GM18858 (cell line): ENCODE measurements around the gene NHLH1.
"Not testable (repeated sequence)": the region's sequence is repeated elsewhere in the genome, so short reads cannot be mapped to it uniquely, and the experiment has no call there.

Experiments used
- ATAC-seq: cut with Tn5 transposase; IDR thresholded peaks from one replicate; pipeline ENCODE4 v1.9.1; 2021; ENCODE audit not compliant: unreplicated experiment

Gene NHLH1

DNA sequence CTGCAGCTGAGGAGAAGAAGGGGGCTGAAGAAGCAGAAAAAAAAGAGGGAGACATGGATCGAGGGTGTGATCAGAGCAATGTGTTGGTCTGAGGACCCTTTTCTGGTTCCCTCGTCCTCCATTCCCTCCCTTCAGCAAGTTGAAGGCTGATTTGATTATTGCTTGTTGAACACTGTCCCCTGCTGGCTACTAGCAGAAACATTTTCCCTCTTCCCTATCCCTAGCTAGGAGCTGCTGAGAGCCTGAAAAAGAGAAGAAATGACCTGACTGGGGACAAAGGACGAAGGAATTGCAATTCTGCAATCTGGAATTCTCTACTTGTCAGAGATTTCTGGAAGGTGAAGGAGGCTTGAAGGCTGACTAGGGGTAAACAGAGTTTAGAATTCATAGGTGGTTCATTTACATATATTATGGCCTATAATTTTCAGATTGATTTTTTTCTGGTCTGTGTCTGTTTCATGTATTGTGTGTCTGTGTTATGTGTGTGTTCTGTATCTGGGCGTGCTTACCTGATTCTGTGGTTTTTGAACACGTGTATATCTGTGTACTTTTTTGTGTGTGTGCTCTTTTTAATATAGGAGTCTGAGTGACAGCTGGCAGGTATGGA is 9.8 kb downstream of the NHLH1 start:
- no peak for ATAC-seq

DNA sequence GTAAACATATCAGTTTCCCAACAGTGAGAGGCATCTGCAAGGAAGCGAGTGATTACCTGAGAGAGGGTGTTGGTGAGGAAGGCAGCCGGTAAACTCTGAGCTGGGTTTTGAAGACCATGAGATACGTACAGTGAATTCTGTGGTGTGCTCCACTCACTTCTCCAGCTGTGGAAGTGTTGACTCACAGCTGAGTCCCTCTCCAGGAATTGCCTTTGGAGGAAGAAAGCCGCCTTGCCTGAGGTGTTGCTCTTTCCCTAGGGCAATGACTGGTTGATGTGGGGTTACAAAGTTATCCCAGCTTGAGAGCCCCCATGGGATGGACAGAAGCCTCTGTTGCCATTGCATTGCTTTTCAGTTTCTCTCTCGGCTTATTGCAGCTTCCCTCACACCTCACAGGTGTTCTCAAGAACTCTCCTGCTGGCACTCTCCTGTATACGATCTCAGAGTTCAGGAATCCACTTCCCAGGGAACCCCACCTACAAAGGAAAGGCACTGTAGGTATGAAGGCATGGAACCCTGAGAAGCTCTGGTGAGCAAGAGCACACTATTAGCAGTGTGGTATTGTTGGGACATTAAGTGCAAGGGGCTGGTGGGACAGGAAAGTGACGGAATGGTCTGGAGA is 10.8 kb downstream of the NHLH1 start:
- no peak for ATAC-seq

DNA sequence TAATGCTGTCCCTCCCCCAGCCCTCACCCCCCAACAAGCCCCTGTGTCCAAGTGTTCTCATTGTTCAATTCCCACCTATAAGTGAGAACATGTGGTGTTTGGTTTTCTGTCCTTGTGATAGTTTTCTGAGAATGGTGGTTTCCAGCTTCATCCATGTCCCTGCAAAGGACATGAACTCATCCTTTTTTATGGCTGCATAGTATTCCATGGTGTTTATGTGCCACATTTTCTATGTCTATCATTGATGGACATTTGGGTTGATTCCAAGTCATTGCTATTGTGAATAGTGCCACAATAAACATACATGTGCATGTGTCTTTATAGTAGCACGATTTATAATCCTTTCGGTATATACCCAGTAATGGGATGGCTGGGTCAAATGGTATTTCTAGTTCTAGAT is 17.9 kb downstream of the NHLH1 start:
- ATAC-seq, result not testable (repeated sequence)

DNA sequence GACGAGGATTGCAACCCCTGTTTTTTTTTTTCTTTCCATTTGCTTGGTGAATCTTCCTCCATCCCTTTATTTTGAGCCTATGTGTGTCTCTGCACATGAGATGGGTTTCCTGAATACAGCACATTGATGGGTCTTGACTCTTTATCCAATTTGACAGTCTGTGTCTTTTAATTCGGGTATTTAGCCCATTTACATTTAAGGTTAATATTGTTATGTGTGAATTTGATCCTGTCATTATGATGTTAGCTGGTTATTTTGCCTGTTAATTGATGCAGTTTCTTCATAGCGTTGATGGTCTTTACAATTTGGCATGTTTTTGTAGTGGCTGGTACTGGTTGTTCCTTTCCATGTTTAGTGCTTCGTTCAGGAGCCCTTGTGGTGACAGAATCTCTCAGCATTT is 21.5 kb downstream of the NHLH1 start:
- not testable (repeated sequence) for ATAC-seq

DNA sequence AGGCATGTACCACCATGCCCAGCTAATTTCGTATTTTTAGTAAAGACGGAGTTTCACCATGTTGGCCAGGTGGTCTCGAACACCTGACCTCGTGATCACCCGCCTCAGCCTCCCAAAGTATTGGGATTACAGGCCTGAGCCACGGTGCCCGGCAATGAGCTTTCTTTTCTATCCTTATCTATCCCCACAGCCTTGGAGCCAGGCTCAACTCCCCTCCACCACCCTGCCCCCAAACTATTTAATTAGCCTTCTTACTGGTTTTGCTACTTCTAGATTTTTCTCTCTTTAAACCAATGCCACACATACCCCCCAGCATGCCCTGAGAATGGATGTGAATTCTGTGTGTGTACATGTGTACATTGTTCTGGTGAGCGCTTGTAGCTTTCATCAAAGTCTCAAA is 27.8 kb downstream of the NHLH1 start:
- ATAC-seq, result no peak

DNA sequence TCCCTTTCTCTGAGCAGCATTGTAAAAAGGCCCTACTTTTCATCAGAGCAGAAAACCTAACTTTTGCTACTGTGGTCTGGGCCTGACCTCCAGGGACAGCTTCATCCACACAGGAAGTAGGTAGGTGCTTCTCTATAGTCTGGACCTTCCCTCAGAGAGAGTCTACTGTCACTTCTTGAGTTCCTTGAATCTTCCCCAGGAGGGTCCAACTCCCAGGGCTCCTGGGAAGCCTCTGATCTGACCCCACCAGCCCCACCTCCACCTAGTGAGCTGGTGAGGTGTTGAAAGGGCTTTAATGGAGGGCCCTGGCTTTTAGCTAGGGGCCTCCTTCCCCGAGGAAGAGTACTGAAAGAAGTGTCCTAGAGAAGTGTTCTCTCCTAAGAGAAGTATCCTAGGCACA is 30.8 kb downstream of the NHLH1 start:
- ATAC-seq, result no peak

DNA sequence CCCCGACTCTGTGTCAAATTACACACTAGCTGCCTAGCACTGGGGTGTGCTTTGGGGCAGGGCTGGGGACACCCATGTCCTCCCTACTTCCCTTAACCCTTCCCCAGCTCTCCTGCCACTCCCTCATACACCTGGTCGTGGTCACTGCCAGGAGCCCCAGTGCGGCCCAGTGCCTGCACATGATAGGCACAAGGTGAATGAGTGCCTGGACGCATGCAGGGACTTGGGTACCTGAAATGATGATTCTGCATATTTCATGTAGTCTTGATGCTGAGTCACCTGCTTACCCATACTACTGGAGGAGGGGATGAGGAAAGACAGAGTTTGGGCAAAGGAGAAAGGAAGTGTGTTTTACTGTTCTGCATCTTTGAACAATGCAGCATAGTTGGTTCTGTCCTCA is 32.0 kb downstream of the NHLH1 start:
- no peak for ATAC-seq

DNA sequence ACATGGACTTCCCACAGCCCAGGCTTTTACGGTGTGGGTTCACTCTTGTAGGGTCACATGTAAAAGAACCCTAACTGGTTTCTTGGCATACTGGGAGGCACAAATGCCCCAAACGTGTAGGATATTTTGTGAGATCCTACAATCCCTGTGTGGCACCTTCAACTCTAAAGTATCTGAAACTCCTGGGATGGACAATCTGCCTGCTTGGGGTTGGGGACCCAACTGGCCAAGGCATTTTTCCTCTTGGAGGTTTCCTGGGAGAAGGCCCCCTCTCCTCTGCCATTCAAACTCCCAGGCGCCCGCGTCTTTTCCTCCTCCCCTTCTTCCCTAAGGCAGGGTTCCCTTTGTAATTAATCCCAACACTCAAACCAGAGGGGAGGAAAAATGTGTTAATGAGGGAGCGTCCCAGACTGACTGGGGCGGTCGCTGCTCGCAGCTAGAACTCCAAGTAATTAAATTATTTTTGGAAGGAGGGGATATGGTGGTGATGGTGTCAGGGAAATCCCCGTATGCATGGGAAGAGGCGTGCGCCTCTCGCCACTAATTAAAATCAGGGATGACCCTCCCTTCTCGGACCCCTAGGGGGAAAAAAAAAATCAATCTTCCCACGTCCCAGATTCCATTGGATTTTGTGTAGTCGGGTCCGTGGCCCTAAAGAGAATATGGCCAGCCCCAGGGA is 32.8 kb downstream of the NHLH1 start:
- no peak for ATAC-seq

DNA sequence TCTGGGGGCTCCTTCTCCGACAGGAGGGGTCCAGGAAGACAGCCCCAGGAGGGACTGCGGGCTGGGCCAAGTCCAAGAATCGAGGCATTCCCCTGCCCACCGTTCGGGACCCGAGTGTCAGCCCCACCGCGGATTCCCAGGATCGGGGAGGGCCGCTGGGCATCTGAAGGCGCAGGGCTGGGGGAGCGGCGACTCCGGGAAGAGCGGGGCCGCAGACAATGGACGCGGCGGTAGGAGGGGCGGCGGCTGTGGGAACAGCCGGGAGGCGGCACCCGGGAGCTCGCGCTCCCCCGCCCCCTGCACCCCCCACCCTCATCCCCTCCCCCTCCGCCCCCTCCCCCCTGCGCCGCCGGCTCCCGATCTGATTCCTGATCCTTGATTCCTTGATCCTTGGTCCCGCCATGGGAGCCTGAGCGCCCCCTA is 33.4 kb downstream of the NHLH1 start, which contains the start of gene VANGL2:
Gene VANGL2 (plus strand): TSS at position 342 of the 423 bp plus-strand sequence. CDS start 15,274 bp downstream, outside the sequence.
- ATAC-seq, result no peak

DNA sequence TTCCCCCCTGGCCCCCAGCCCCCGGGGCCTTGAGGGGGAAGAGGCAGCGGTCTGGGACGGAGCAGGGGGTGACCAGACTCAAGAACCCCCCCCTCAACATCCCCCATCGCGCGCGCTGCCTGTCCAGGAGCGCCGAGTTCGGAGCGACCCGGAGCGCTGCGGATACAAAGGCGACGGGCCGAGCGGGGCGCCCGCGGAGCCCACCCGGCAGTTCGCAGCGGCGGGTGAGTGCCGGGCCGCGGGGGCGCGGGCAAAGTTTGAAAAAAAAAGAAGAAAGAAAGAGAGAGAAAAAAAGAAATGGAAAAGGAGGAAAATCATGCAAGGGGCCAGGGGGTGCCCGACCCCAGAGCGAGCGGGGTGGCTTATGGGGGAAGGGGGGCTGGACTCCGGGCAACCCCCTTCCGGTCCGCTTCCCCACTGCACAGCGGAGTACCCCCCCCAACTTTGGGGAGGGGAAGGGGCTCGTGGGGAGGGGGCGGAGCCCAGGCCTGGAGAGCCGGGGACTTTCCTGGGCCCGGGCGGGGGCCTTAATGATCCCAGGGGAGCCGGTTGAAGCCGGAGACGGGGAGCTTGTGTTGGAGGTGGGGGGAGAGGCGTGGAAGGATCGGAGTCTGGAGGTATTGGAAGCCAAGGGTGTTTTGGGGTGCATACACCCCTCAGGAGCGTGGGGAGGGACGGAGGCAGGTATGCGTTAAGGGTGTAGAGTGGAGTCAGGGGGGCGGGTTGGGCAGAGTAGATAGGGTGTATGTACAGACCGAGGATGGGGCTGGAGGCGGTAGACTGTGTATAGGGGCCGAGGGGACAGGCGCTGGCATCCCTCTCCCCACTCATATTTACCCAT is 34.0 kb downstream of the NHLH1 start:
- no peak for ATAC-seq

DNA sequence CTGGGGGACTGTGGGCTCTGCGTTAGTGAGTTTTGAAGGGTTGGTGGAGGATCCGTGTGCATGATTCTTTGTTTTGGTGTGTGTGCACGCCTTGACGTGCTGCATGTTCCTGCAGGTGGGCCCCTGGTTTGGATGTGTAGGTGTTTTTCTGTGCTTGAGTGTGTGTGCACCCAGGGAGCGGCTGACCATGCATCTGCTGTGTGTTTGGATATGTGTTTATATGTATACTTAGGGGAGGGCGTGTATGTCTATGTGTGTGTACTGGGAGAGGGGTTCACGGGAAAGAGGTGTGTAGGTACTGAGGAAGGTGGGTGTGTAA is 34.6 kb downstream of the NHLH1 start:
- no peak for ATAC-seq

DNA sequence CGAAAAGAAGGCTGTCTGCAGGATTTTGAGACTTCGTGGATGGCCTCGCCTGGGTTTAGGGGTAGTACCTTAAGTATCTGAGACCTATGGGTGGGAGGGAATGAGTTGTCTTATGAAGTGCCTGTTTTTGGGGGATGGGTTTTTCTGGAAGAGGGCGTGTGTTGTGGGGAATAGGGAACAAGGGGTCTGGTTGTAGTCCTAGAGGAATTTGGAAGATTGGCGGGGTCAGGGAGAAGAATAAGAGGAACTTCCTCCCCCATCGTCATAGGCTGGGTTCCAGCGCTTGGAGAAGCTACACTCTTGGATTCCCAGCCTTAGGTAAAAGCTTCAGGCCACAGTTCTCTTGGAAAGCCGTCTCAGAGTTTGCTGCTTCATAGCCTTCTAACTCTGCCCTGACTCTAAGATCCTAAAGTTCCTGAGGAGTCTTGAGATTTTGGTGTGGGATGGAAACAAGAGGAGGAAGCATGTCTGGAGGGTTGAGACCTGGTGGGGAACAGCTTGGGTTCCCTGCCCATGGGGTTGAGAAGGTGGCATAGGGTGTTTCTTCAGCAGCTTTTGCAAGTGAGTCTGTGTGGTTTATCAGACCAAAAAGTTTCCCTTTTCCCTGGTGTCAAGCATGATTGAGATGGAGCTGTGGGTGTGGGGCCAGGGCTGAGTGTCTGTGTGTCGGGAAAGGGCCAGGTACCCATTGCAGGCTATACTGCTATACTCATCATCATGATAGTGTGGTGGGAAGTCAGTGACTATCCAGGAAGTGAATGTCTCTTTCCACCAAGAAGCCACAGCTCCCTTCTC is 35.3 kb downstream of the NHLH1 start:
- ATAC-seq, result no peak

DNA sequence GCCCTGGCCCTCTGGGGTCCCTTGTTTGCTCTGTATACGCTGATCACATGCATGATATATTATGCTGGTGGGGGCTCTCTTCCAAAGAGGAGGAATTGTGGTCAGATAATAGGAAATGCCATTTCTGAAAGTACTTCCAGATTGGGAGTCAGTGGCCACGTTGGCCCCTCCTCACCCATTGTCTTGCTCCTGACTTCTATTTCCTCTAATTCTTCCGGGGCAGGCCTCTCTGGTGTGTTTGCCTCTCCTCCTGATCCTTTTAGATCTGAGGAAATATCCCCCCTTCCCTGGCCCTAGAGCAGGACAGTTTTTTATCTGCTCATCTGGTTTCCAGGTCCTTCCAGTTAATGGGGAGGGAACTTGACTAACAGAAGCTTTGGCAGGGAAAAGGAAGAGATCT is 36.4 kb downstream of the NHLH1 start:
- ATAC-seq, result no peak

DNA sequence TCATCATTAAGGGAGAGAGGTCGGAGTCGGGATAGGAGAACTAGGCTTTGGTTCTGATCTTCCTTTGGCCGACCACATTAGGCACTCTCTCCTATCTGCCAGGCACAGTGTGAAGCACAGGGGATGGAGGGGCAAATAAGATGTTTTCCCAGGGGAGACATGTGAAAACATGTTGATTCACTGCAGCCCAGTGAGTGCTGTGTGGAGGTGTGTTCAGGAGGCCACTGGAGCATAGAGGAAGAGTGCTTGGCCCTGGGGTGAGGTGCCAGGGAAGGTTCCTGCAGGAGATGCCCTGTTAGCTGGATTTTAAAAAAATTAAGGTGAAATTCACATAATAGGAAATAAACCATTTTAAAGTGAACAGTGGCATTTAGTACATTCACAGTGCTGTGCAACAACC is 37.2 kb downstream of the NHLH1 start:
- ATAC-seq, result no peak

DNA sequence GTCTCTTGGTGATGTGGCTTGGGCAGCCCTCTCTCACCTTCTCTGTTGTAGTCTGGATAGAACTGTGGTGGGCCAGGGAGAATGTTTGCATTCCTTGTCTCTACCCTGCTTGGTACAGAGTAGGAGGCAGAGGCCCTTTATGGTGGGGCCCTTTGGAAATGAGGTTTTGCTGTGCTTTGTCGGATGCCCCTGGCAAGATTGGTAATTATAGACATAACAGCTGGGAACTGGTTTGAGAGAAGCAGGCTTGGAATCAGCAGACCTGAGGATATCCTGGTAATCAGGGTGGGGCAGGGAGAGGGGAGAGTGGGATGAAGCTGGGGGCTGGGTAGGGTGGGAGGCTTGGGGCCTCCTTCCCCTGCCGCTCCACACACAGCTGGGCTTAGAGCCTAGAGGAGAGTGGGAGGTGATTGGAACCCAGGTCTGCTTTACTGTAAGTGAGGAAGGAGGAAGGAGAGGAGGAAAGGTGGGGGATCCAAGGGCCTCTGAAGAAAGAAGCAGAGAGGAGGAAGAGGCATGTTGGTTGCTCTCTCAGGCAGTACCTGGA is 38.5 kb downstream of the NHLH1 start:
- no peak for ATAC-seq

DNA sequence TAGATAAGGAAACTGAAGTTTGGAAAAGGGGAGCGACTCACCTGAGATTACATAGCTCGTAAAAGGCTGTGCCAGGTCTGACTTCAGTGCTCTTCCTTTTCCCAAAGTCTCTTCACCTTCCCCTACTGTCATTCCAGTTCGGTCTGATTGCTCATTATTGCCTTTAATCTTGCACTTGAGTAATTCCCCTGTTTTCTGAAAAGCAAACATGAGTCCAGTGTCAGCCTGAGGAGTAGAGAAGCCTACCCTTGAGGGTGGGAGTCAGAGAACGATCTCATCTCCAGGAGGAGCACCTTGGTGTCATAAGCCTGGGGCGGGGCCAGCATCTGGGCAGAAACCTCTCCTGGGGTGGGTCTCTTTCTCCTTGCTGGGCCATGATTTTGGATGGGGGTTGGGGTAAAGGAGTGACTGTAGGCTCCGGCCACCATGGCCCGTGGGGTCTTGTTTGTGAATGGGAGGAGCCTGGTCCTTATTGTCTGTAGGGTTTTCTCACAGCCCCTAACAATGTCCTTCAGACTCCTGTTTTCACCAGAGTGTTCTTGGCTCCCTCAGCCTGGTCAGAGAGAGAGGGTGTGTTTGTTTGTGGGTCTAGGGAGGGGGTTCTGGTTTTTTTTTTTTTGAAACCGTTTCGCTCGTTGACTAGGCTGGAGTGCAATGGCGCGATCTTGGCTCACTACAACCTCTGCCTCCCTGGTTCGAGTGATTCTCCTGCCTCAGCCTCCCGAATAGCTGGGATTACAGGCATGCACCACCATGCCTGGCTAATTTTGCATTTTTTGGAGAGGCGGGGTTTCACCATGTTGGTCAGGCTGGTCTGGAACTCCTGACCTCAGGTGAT is 39.5 kb downstream of the NHLH1 start:
- no peak for ATAC-seq

DNA sequence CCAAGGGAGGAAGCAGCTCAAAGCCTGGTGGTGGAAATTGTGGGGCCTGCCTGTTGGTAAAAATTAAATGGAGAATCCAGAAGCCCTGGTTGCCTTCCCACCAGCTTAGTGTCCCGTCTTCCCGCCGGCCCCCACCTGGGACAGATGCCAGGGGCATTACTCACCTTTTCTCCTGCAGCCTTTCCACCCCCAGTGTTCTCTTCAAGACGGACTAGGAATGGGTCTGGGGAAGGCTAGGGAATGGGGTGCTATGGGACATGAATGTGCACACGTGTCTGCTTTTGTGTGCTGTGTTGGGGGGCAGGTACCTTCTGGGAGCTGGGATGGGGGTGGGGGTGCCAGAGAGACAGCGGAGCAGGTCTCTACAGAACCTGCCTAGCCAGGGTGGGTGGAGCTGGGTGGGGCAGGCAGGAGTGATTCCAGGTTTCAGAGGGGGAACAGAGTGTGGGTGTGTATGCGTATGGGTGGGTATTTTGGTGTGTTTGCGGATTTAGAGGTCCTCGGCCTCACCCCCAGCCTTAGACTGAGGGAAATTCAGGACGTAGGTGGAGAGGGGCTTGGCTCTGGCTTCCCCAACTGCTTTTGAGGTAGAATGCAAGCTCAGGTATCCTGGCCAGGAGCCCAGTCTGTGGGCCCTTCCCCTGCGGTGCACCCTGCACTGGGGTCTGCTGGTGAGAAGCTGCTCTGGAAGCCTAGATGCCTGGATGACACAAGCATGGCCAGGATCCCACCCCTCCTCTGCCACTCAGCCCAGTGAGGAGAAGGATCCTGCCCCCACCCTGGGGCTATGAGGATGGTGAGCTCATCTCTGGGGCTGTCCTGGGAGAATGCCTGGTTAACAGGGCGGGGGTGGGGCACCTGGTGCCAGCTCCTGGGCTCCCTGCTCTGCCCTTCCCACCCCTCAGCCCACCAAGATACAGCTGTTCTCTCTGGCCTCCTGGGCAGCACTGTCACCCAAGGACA is 41.2 kb downstream of the NHLH1 start:
- no peak for ATAC-seq

DNA sequence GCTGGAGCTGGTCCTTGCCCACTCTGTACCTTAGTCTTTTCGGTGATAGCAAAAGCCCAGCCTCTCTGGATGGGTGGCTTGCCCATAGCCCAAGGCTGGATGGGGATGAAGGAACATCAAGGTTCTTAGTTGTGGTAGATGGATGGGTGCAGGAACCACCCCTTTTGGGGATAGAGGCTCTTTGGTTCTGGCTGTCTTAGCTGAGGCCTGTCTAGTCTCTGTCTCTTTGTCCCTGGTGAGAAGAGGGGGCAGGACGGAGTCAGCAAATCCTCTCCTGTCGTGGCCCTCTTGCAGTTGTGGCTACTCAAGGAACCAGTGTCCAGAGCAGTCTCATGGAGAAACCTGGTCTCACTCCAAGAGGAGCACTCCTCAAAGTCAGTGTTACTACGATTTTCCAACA is 42.0 kb downstream of the NHLH1 start:
- no peak for ATAC-seq

DNA sequence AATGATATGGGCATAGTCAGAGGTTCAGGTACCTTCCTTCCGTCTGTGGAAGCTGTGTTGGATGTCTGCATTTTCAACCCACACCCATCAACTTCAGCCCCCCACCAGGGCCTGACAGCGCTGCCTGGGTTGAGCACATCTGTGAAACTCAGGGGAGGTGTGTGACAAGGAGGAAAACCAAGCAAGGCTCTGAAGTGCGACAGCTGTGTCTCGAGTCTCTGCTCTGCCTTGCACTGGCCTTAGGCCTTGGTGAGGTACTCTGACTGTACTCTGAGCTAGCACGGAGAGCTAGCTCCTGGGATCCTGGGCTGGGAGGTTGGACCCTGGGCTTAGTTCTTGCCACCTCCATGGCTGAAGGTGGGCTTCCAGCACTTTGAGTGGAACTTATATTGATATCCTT is 42.6 kb downstream of the NHLH1 start:
- ATAC-seq, result no peak
